SU-DHL-6 (cell line): ENCODE measurements around the gene RNF152.

Source experiments
- EZH2phosphoT487 ChIP-seq: fragments of 200-600 bp; sonication (generic), shearing (Covaris generic); conservative IDR thresholded peaks from 2 replicates; pipeline ENCODE4 v1.6.1; 2018; ENCODE audit warnings: mild to moderate bottlenecking, antibody characterized with exemption, low read length, moderate library complexity, mixed read lengths
- TF ChIP-seq, protein P1 (sequence below): fragments of 200-600 bp; sonication (generic); IDR thresholded peaks from one replicate; pipeline ENCODE4 v1.5.1; 2017; ENCODE audit warnings: antibody characterized with exemption, mild to moderate bottlenecking, low read length, moderate library complexity; ENCODE audit not compliant: insufficient read depth, poor library complexity, severe bottlenecking

DNA sequence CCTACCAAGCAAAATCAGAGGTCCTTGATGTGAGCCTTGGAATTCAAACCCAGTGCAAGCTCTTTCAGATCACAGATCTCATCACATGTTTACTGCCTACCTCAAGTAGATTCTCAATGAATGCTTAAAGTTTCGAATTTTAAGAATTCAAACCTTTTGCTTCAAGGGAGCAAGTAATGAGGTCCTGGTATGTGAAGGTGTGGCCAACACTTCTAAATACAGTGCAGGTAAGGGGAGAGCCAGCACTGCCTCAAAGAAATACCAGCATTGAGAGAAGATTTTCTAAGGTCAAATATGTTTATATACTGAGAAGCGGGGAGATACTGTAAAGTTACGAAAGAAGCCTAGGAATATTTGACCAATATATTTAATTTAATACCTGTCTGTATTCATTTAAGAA, 19.7 kb upstream of the RNF152 start:
- TF ChIP-seq, protein P1, sequence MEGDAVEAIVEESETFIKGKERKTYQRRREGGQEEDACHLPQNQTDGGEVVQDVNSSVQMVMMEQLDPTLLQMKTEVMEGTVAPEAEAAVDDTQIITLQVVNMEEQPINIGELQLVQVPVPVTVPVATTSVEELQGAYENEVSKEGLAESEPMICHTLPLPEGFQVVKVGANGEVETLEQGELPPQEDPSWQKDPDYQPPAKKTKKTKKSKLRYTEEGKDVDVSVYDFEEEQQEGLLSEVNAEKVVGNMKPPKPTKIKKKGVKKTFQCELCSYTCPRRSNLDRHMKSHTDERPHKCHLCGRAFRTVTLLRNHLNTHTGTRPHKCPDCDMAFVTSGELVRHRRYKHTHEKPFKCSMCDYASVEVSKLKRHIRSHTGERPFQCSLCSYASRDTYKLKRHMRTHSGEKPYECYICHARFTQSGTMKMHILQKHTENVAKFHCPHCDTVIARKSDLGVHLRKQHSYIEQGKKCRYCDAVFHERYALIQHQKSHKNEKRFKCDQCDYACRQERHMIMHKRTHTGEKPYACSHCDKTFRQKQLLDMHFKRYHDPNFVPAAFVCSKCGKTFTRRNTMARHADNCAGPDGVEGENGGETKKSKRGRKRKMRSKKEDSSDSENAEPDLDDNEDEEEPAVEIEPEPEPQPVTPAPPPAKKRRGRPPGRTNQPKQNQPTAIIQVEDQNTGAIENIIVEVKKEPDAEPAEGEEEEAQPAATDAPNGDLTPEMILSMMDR = no peak
- TF ChIP-seq EZH2phosphoT487 = no peak
